GM06990 (cell line): ENCODE results near the gene CD300LG.

Experiments used
- DNase-seq: peaks from one replicate; pipeline ENCODE4 v3.0.0-alpha.2; 2011; ENCODE audit not compliant: insufficient read length; ENCODE audit errors: extremely low read depth
- H3K27me3 ChIP-seq: replicated peaks from 2 replicates; pipeline ENCODE4 v1.6.0; 2011; ENCODE audit warnings: low read length; ENCODE audit not compliant: control insufficient read depth, insufficient read depth
- H3K36me3 ChIP-seq: 2 replicates; pipeline ENCODE4 v1.5.1; 2011; ENCODE audit warnings: low read length; ENCODE audit not compliant: control insufficient read depth, insufficient read depth
- H3K4me3 ChIP-seq: replicated peaks from 2 replicates; pipeline ENCODE4 v1.5.1; 2011; ENCODE audit warnings: low read depth, mild to moderate bottlenecking, control low read depth, low read length
- TF ChIP-seq, protein P1 (sequence below): IDR thresholded peaks from 2 replicates; pipeline ENCODE4 v1.5.1; 2011; ENCODE audit warnings: low read length, control low read depth, mild to moderate bottlenecking, inconsistent platforms; ENCODE audit not compliant: insufficient read depth, poor library complexity, severe bottlenecking

Gene CD300LG

DNA sequence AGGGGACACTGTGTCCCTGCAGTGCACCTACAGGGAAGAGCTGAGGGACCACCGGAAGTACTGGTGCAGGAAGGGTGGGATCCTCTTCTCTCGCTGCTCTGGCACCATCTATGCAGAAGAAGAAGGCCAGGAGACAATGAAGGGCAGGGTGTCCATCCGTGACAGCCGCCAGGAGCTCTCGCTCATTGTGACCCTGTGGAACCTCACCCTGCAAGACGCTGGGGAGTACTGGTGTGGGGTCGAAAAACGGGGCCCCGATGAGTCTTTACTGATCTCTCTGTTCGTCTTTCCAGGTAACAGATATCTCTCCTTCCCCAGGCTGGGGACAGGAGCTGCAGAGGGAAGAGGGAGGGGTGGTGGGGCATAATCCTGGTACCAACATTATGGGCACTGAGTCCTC, 1.6 kb downstream of the CD300LG start:
- no peak for DNase-seq
- TF ChIP-seq, protein P1, sequence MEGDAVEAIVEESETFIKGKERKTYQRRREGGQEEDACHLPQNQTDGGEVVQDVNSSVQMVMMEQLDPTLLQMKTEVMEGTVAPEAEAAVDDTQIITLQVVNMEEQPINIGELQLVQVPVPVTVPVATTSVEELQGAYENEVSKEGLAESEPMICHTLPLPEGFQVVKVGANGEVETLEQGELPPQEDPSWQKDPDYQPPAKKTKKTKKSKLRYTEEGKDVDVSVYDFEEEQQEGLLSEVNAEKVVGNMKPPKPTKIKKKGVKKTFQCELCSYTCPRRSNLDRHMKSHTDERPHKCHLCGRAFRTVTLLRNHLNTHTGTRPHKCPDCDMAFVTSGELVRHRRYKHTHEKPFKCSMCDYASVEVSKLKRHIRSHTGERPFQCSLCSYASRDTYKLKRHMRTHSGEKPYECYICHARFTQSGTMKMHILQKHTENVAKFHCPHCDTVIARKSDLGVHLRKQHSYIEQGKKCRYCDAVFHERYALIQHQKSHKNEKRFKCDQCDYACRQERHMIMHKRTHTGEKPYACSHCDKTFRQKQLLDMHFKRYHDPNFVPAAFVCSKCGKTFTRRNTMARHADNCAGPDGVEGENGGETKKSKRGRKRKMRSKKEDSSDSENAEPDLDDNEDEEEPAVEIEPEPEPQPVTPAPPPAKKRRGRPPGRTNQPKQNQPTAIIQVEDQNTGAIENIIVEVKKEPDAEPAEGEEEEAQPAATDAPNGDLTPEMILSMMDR: no peak
- Histone ChIP-seq H3K4me3 (no peak overlapping the region), H3K36me3 (no peaks in the 10 kb centered on the region), H3K27me3 (peaks cover 2% of the 10 kb centered on the region; the same call in 1 of the 2 replicates)

- TF ChIP-seq, protein P1: no peak
- no peak overlapping the region for H3K4me3 ChIP-seq
- no peaks in the 10 kb centered on the region for H3K36me3 ChIP-seq
- H3K27me3 ChIP-seq: peaks cover 2% of the 10 kb centered on the region; the same call in 1 of the 2 replicates
- DNase-seq: no peak
These were observed 2.1 kb downstream of the CD300LG start for GRCh38 chr17:43849116-43849515.

- TF ChIP-seq, protein P1: no peak
- Histone ChIP-seq H3K4me3 (no peak overlapping the region), H3K27me3 (peaks cover 2% of the 10 kb centered on the region), H3K36me3 (no peaks in the 10 kb centered on the region)
- DNase-seq: no peak
These were observed 5.6 kb downstream of the CD300LG start for GRCh38 chr17:43852571-43852970.

- no peak for DNase-seq
- no peak overlapping the region for H3K4me3 ChIP-seq
These were observed 6.6 kb downstream of the CD300LG start for GRCh38 chr17:43853546-43853945.

GRCh38 chr17:43854498-43854897, 7.5 kb downstream of the CD300LG start:
- Histone ChIP-seq H3K36me3 (no peaks in the 10 kb centered on the region), H3K27me3 (peaks cover 2% of the 10 kb centered on the region), H3K4me3 (no peak overlapping the region)
- TF ChIP-seq, protein P1: no peak
- DNase-seq: no peak

More at GRCh38 chr17:43853546-43853945, 6.6 kb downstream of the CD300LG start:
- TF ChIP-seq, protein P1: no peak
- Histone ChIP-seq H3K27me3 (peaks cover 2% of the 10 kb centered on the region), H3K36me3 (no peaks in the 10 kb centered on the region)

GRCh38 chr17:43855061-43855460, 8.1 kb downstream of the CD300LG start:
- Histone ChIP-seq H3K27me3 (peaks cover 2% of the 10 kb centered on the region), H3K4me3 (no peak overlapping the region), H3K36me3 (no peaks in the 10 kb centered on the region)
- DNase-seq: no peak
- TF ChIP-seq, protein P1: no peak
